ENCODE data around the gene DLX1. TPM values are rescaled to one million over a fixed set of nuclear protein-coding genes. Genes with fewer than 3 reads are reported as not detected.

The DLX1 gene
- total RNA-seq, 1 donor from 2014 or later = not detected

- H3K27me3 ChIP-seq = no peaks in the 10 kb centered on the region
- H3K4me3 ChIP-seq = no peak overlapping the region
- intact Hi-C loops (cut with DNase I) = no loop called here
- H3K9me3 ChIP-seq = no peaks in the 10 kb centered on the region
- TF ChIP-seq CTCF (IDR thresholded peaks at IDR 0.05) = no peak
- no peaks in the 10 kb centered on the region for H3K36me3 ChIP-seq
- H3K27ac ChIP-seq = no peak overlapping the region
- H3K4me1 ChIP-seq = no peaks in the 10 kb centered on the region
- DNase-seq (ENCODE audit: low spot score in 2 of 2) = no peak
Measured at GRCh38 chr2:172072303-172072702, 13.0 kb upstream of the DLX1 start.

GRCh38 chr2:172072706-172073105 is 12.6 kb upstream of the DLX1 start:
- TF ChIP-seq CTCF (IDR thresholded peaks at IDR 0.05) = no peak
- DNase-seq (ENCODE audit: low spot score in 2 of 2) = no peak
- Histone ChIP-seq H3K4me3 (no peak overlapping the region), H3K27ac (no peak overlapping the region), H3K4me1 (no peaks in the 10 kb centered on the region), H3K27me3 (no peaks in the 10 kb centered on the region), H3K36me3 (no peaks in the 10 kb centered on the region), H3K9me3 (no peaks in the 10 kb centered on the region)
- intact Hi-C loops (cut with DNase I) = no loop called here

GRCh38 chr2:172073518-172073917 is 11.8 kb upstream of the DLX1 start:
- TF ChIP-seq CTCF (IDR thresholded peaks at IDR 0.05) = no peak
- no peak overlapping the region for H3K4me3 ChIP-seq
- DNase-seq (ENCODE audit: low spot score in 2 of 2) = no peak
- no peaks in the 10 kb centered on the region for H3K9me3 ChIP-seq
- no peaks in the 10 kb centered on the region for H3K36me3 ChIP-seq
- H3K27ac ChIP-seq = no peak overlapping the region
- H3K4me1 ChIP-seq = no peaks in the 10 kb centered on the region
- intact Hi-C loops (cut with DNase I) = no loop called here
- no peaks in the 10 kb centered on the region for H3K27me3 ChIP-seq

- H3K27ac ChIP-seq = no peak overlapping the region
- DNase-seq (ENCODE audit: low spot score in 2 of 2) = no peak
- H3K4me1 ChIP-seq = no peaks in the 10 kb centered on the region
- no peak for TF ChIP-seq CTCF (IDR thresholded peaks at IDR 0.05)
- intact Hi-C loops (cut with DNase I) = no loop called here
- H3K9me3 ChIP-seq = no peaks in the 10 kb centered on the region
- H3K4me3 ChIP-seq = no peak overlapping the region
- H3K27me3 ChIP-seq = no peaks in the 10 kb centered on the region
- H3K36me3 ChIP-seq = no peaks in the 10 kb centered on the region
Measured at GRCh38 chr2:172074254-172074653, 11.1 kb upstream of the DLX1 start.

- H3K4me3 ChIP-seq = no peak overlapping the region
- no peak for DNase-seq (ENCODE audit: low spot score in 2 of 2)
- no peak overlapping the region for H3K27ac ChIP-seq
- no peaks in the 10 kb centered on the region for H3K9me3 ChIP-seq
- H3K36me3 ChIP-seq = no peaks in the 10 kb centered on the region
- TF ChIP-seq CTCF (IDR thresholded peaks at IDR 0.05) = no peak
- H3K27me3 ChIP-seq = peaks cover 30% of the 10 kb centered on the region
- intact Hi-C loops (cut with DNase I) = no loop called here
- peaks cover 1% of the 10 kb centered on the region in 2 donors for H3K4me1 ChIP-seq
Measured at GRCh38 chr2:172079416-172079815, 5.9 kb upstream of the DLX1 start.

Measured in ascending aorta (tissue), 2 donors.